KOPT-K1 (cell line): ENCODE data around the gene DIO1.

Experiments
- H3K27ac ChIP-seq: fragments of 200-600 bp; sonication (generic); 2 replicates; pipeline ENCODE4 v1.5.1; 2016; ENCODE audit warnings: antibody characterized with exemption, mild to moderate bottlenecking, low read depth, low read length; ENCODE audit not compliant: poor library complexity, severe bottlenecking
- H3K36me3 ChIP-seq: fragments of 200-600 bp; sonication (generic); 2 replicates; pipeline ENCODE4 v1.5.1; 2017; ENCODE audit warnings: antibody characterized with exemption, mild to moderate bottlenecking, low read length, moderate library complexity; ENCODE audit not compliant: insufficient read depth
- H3K9me3 ChIP-seq: fragments of 200-600 bp; sonication (generic); 2 replicates; pipeline ENCODE4 v1.5.1; 2017; ENCODE audit warnings: antibody characterized with exemption, low read length, mild to moderate bottlenecking; ENCODE audit not compliant: insufficient read depth, poor library complexity, severe bottlenecking

The DIO1 gene

DNA sequence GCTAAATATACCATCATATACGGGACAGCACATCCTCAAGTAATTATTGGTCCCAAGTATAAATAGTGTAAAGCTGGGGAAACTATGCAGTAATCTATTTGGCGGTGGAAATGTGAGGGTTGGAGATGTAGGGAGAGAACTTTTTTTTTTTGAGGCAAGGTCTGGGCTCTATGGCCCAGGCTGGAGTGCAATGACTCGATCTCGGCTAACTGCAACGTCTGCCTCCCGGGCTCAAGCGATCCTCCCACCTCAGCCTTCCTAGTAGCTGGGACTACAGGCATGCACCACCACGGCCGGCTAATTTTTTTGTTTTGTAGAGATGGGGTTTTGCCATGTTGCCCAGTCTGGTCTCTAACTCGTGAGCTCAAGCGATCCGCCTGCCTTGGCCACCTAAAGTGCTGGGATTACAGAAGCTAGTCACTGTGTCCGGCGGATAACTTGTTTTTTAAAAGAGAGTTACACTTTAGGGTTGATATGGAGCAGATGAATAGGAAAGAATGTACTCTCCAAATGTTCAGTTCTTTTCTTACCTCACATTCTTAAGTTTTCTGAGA, 49.6 kb downstream of the DIO1 start:
- Histone ChIP-seq H3K27ac (peak overlapping the region; percentile 81), H3K9me3 (no peaks in the 10 kb centered on the region), H3K36me3 (peaks cover 22% of the 10 kb centered on the region)

DNA sequence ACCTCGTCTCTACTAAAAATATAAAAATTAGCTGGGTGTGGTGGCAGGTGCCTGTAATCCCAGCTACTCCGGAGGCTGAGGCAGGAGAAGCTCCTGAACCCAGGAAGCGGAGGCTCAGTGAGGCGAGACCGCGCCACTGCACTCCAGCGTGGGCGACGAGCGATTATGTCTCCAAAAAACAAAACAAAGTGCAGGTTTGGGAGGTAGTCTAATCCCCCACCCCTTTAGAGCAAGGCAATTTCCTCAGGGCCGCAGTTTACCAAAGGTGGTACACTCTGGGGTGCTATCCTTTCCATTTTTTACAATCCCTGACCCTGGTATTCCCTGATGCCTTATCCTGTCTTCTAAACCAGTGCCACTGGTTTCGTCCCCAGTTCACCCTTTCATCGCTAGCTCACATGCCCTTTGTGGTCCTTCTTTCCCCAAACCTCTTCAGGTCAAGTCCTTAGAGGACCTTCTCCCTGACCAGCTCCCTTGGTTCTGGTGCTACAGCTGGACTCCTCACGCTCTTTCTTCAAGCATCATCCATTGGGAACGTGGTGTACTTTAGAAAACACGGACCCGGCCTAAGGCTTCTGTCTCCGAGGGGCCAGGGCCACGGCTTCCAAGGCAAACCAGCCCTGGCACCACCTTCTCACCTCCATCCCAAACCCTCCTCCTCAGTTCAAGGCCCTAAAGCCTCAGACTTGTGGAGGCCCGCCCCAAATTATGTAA, 50.6 kb downstream of the DIO1 start:
- Histone ChIP-seq H3K9me3 (no peaks in the 10 kb centered on the region), H3K36me3 (peaks cover 13% of the 10 kb centered on the region), H3K27ac (peak overlapping the region; percentile 81)

DNA sequence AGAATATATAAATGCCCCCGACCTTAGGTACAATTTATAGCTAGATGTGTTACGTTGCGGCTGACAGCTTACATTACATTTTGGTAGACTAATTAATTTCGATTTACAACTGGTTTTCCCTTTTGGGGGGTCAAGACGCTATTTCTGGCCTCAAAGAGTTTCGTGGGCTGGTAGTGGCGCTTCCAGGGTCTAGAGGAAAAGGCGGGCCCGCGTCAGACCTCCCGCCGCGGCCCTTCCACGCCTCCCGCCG, 51.1 kb downstream of the DIO1 start:
- Histone ChIP-seq H3K36me3 (peaks cover 13% of the 10 kb centered on the region), H3K9me3 (no peaks in the 10 kb centered on the region), H3K27ac (peak overlapping the region; percentile 81)

DNA sequence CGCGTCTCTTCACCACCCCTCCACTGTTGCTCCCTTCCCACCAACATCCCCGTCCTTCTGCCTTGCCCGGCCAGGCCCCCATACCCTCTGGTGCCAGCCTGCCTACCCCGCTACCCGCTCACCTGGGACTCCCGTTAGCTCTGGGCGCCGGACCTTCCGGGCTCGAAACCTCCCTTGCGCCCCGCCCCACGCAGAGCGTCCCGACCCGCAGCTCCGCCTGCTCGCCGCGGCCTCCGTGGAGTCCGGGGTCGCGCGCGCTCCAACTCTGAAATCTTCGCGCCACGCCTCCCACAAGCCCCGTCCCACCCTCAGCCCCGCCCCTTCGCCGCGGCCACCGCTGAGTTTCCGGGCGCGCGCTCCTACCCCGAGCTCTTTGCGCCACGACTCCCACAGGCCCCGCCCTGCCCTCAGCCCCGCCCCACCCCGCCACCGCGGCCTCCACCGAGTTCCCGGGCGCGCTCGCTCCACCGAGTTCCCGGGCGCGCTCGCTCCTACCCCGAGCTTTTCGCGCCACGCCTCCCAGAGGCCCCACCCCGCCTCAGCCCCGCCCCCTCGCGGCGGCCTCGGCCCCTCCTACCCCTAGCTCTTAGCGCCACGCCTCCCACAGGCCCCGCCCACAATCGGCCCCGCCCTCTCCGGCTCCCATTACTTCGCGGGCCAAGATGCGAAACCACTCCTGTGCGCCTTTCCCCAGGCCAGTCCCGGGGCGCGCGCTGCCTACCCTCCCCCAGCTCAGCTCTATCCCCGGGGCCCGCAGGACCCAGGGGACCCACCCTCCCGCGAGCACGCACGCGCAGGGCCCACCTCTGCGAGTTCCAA, 51.7 kb downstream of the DIO1 start, which contains the start of gene IFT25:
TSS of gene IFT25 (minus strand) at position 267 of the 819 bp plus-strand sequence. CDS start 5,617 bp downstream, outside the sequence.
- H3K27ac ChIP-seq = peak within 1 kb of the TSS; percentile 81
- H3K9me3 ChIP-seq = no peaks in the 10 kb centered on the region
- peaks cover 14% of the 10 kb centered on the region; the same call in 1 of the 2 replicates for H3K36me3 ChIP-seq

DNA sequence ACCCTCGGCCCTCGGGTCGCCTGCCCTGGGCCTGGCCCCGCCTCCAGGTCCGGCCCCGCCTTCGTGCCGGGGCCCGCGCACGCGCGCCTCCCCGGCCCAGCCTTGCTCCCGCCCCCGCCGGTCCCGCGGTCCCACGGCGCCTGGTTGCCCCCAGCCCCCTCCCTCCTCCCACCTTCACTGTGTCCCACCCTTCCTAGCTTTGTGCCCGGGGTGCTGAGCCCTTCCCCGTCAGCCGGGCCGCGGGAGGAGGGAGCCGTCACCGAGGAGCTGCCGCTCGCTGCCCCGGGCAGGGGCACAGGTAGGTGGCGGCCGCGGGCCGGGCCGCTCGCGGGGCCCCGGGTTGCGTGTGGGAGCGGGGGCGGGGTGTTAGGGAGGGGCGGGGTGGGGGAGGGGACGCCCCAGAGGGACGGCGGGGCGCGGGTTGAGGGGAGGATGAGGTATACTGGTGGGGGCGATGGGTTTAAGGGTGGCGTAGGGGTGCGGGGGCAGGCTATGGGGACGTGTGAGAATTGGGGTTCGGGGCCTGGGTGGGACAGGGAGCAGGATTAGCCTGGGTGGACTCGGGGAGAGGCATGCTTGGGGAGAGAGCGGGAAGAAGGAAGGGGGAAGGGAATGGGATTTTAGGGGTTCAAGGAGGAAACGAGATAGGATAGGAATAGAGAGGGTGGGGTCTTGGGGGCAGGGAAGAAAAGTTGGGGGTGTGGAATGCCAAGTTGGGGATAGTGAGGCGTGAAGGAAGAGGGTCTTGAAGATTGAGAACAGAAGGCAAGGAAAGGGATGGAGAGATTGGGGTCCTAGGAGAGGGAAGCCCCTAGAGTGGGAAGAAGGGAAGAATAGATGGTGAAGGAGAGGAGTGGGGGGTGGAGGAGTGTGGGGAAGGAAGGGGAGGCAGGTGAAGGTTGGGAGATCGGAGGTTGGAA, 52.5 kb downstream of the DIO1 start, which contains the start of gene LRRC42:
TSS of gene LRRC42 (plus strand) at position 99 of the 920 bp plus-strand sequence. CDS start 5,650 bp downstream, outside the sequence.
- peak within 1 kb of the TSS; percentile 81 for H3K27ac ChIP-seq
- no peaks in the 10 kb centered on the region for H3K9me3 ChIP-seq
- H3K36me3 ChIP-seq = peaks cover 18% of the 10 kb centered on the region

DNA sequence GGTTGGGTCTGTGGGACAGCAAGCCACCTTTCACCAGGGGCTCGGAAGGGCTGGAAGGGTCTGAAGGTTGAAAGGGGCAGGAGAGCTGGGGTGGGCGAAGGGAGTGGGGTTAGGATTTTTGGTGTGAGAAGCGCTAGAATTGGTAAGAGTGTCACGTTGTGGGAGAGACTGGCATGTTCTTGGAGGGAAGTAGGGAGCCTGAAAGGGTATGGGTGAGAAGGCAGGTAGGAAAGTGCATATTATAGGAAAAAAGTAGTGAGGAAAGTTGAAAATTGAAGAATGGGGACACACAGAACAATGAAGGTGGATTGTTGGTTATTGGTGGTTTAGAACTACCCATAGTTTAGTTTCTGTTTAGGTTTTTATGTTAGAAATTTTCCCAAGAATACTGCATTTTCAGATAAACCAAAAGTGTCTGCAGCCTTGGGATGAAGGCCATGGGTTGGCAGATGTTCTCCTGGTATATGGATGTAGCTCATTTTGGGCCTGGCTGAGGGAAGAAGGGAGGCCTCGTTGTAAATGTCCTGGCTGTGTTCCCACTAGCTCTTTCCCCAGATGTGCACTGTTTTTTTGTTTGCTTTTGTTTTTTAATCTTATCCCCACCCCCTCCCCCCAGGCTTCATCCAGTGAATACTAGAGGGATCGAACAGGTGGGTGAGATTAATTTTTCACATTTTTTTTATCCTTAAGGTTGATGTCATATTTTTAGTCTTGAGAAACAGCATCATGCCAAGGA, 53.4 kb downstream of the DIO1 start:
- H3K36me3 ChIP-seq = peaks cover 26% of the 10 kb centered on the region
- no peaks in the 10 kb centered on the region for H3K9me3 ChIP-seq
- peak overlapping the region; percentile 71 for H3K27ac ChIP-seq

DNA sequence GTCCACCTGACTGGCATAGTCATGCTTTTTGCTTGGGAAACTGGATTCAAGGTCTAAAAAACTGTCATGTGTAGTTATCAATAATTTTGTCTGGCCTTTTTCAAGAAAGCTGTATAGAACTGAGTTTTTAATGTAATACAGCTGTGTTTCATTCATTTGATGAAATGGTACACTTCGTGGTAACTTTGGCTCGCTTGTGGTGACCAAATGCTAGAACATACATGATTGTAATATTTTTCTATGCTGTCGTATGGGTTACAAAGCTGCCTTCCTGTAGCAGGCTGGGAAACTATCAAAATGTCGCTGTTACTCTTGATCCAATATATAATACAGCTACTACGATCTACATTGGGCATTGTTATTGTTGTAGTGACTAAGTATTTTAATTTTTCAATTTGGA, 54.3 kb downstream of the DIO1 start:
- H3K9me3 ChIP-seq = no peaks in the 10 kb centered on the region
- H3K27ac ChIP-seq = no peak overlapping the region
- peaks cover 36% of the 10 kb centered on the region for H3K36me3 ChIP-seq

DNA sequence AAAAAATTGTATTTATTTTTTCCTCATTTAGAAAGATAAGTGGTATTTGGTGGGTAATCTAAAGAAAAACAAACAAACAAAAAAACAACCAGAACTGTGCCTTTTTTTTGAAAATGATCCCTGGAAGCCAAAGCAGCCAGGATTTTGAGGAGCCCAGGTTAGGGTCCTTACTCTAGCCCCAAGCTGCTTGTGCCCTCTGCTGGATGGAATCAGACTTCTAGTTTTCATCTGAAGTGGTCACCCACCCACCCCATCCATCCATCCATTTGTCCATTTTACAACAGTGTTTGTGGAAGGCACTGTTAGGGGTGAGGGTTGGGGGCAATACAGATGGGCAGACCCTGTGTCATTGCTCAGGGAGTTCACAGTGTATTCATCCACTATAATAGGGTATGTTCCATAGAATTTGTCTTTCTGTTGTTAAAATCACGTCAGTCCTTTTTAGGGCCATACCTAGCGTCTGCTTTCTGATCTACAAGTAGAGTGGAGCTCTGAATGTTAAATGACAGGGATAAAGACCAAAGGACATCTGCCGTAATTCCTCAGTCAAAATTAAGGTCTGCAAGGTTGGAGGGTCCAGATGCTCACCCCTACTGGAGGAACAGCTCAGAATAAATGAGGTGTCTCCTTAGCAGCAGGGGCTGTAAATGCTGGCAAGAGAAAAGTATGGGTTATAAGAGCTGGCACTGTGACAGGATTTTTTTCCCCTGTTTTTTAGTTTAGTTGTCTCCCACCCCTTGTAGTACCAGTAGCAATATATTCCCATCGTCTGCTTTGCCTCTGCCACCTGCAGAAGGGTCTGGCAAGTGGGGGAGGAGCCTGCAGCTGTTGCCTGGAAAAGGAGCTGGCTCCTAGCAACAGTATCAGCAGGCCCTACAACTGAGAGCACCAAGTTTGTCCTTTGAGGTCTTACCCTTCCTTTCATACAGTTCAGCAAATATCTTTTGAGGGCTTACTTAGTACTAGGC, 55.3 kb downstream of the DIO1 start:
- Histone ChIP-seq H3K36me3 (peaks cover 46% of the 10 kb centered on the region), H3K27ac (no peak overlapping the region), H3K9me3 (no peaks in the 10 kb centered on the region)

DNA sequence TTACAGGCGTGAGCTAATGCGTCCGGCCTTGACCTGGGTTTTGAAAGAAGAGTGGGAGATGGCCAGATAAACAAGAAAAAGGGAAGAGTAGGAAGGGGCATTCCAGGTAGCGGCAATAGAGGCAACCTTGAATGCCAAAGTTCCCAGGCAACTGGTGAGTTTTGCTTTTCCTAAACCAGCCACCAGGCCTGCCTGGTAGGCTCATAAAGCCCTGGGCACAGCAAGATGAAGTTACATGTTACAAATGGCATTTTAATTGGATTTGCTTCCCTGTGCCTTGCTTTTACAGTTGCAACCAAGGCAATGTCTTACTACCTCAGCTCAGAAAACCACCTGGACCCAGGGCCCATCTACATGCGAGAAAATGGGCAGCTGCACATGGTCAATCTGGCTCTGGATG, 57.7 kb downstream of the DIO1 start:
- H3K36me3 ChIP-seq = peaks cover 47% of the 10 kb centered on the region
- H3K27ac ChIP-seq = no peak overlapping the region
- H3K9me3 ChIP-seq = no peaks in the 10 kb centered on the region

DNA sequence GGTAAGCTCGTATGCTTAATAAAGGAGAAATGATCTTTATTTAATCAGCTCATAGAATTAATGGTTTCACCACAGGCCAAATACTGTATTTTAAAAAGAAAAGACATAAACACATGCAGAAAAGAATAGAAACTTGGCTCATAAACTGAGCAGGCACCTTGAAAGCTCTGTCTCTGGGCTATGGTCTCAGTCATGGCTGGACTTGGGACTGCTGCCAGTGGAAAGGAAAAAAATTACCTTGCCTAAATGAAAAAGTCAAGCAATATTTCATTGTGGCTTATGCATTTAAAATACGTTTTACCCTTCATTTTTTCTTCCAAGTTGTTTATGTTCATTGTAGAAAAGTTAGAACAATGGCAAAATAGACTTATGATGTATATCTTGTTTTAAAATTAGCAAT, 60.1 kb downstream of the DIO1 start:
- Histone ChIP-seq H3K27ac (no peak overlapping the region), H3K9me3 (no peaks in the 10 kb centered on the region), H3K36me3 (peaks cover 54% of the 10 kb centered on the region)

DNA sequence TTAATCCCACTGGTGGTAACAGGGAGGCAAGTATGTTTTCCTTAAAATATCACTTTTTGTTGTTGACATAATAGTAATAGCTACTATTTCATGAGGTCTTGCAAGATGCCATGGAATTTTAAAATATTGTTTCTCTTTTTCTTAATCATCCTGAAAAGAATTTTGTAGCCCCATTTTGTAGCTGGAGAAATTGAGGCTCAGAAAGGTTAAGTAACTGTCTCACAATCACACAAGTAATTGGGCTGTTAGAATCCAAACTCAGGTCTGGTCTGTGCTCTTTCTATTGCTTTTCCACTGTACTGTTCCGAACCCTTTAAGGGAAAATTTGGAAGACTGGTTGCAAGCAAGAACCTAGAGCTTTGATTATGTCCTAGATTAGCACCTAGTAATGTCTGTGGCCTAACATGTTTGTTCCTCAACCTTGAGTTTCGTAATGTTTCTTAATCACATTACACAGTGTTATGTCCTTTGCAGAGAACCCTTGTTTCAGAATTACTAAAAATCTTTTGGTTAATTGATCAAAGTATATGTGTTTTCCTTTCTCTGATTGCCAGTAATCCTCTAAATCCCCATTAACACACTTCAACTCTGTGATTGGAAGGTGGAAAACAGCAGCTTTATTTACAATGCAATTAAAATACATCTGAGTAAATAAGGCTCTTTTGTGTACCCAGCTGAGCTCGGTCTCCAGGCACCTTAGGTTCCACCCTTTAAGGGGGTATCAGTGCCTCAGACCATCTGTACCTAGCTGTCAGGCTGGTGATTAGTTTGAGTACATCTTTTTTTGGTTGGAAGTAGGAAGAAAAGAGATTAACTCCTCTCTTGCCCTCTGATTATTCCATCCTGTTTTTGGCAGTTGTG, 62.6 kb downstream of the DIO1 start:
- H3K27ac ChIP-seq = no peak overlapping the region
- H3K36me3 ChIP-seq = peaks cover 63% of the 10 kb centered on the region
- no peaks in the 10 kb centered on the region for H3K9me3 ChIP-seq

DNA sequence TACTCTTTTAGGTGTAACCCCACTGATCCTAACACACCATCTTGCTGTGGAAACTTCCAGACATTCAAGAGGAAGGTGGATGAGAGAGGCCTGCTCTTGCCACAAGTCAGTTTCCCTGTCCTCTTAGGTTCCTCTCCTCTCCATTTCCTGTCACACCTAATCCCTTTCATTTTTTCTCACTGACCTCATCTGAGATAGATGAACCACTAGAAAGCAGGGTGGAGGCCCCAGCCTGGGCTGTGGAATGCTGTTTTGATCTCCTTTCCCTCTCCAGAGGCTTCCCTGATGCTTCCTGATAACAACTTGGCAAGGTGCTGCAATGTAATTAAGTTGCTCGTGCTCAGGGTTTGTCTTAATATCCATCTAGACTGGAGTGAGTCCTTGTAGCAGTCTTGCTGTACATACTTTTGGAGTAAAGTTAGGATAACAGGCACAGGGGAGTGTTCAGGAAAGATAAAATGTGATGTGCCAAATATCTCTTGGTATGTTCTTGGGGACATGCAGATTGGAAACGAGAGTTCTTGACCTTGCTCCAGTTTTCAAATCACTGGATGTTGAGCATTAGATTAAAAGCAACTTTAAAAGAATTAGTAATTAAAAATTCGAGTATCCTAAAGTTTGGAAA, 63.3 kb downstream of the DIO1 start:
- H3K27ac ChIP-seq = no peak overlapping the region
- peaks cover 63% of the 10 kb centered on the region for H3K36me3 ChIP-seq
- H3K9me3 ChIP-seq = no peaks in the 10 kb centered on the region
